Measurements from ENCODE around the gene PRKAG2.
"Not testable (repeated sequence)": the region's sequence is repeated elsewhere in the genome, so short reads cannot be mapped to it uniquely, and the experiment has no call there.

Gene PRKAG2

GRCh38 chr7:151832656-151833055, 44.3 kb downstream of the PRKAG2 start:
- DNase-seq, result no peak

GRCh38 chr7:151832138-151832537, 44.8 kb downstream of the PRKAG2 start:
- no peak for DNase-seq

GRCh38 chr7:151831606-151832005, 45.3 kb downstream of the PRKAG2 start:
- no peak for DNase-seq

GRCh38 chr7:151830121-151830830, 46.6 kb downstream of the PRKAG2 start:
- DNase-seq, result no peak

- DNase-seq, result no peak
These were observed 47.2 kb downstream of the PRKAG2 start for GRCh38 chr7:151829707-151830106.

- DNase-seq, result no peak
These were observed 49.3 kb downstream of the PRKAG2 start for GRCh38 chr7:151827620-151828019.

- DNase-seq, result not testable (repeated sequence)
These were observed 50.6 kb downstream of the PRKAG2 start for GRCh38 chr7:151826316-151826715.

- no peak for DNase-seq
These were observed 51.2 kb downstream of the PRKAG2 start for GRCh38 chr7:151825721-151826120.

GRCh38 chr7:151824373-151824933, 52.5 kb downstream of the PRKAG2 start:
- no peak for DNase-seq

- no peak for DNase-seq
These were observed 53.1 kb downstream of the PRKAG2 start for GRCh38 chr7:151823566-151824372.

GRCh38 chr7:151822541-151823181, 54.3 kb downstream of the PRKAG2 start:
- no peak for DNase-seq

- DNase-seq, result no peak
These were observed 54.9 kb downstream of the PRKAG2 start for GRCh38 chr7:151821806-151822540.

- no peak for DNase-seq
These were observed 55.7 kb downstream of the PRKAG2 start for GRCh38 chr7:151821226-151821625.

GRCh38 chr7:151820491-151821105, 56.3 kb downstream of the PRKAG2 start:
- no peak for DNase-seq

- DNase-seq, result no peak
These were observed 57.0 kb downstream of the PRKAG2 start for GRCh38 chr7:151819866-151820265.

- no peak for DNase-seq
These were observed 58.0 kb downstream of the PRKAG2 start for GRCh38 chr7:151818674-151819519.

- DNase-seq, result no peak
These were observed 58.8 kb downstream of the PRKAG2 start for GRCh38 chr7:151817981-151818673.

- no peak for DNase-seq
These were observed 59.6 kb downstream of the PRKAG2 start for GRCh38 chr7:151817315-151817690.

GRCh38 chr7:151816562-151817314, 60.2 kb downstream of the PRKAG2 start:
- no peak for DNase-seq

- no peak for DNase-seq
These were observed 61.5 kb downstream of the PRKAG2 start for GRCh38 chr7:151815419-151815818.

Data from activated CD4-positive, CD25-positive, alpha-beta regulatory T cell (primary cell).